Left forelimb (tissue), 1 donor: ENCODE results near the gene CCR4.
"Not testable (repeated sequence)": the region's sequence is repeated elsewhere in the genome, so short reads cannot be mapped to it uniquely, and the experiment has no call there.

Experiments used
- DNase-seq: peaks from one replicate; pipeline ENCODE4 v3.0.0-alpha.2; 2018; ENCODE audit warnings: low spot score

Gene CCR4

GRCh38 chr3:32952369-32953077 is 1.1 kb downstream of the CCR4 start:
- no peak for DNase-seq

GRCh38 chr3:32954506-32954905 is 3.1 kb downstream of the CCR4 start:
- DNase-seq: no peak

GRCh38 chr3:32956750-32957570 is 5.5 kb downstream of the CCR4 start:
- no peak for DNase-seq

- DNase-seq: no peak
Observed at GRCh38 chr3:32958509-32958908, 7.1 kb downstream of the CCR4 start.

- DNase-seq: no peak
Observed at GRCh38 chr3:32959371-32959770, 7.9 kb downstream of the CCR4 start.

GRCh38 chr3:32960404-32961170 is 9.1 kb downstream of the CCR4 start:
- DNase-seq: no peak

- DNase-seq: no peak
Observed at GRCh38 chr3:32961189-32961715, 9.8 kb downstream of the CCR4 start.

GRCh38 chr3:32963871-32964270 is 12.4 kb downstream of the CCR4 start:
- no peak for DNase-seq

- not testable (repeated sequence) for DNase-seq
Observed at GRCh38 chr3:32964781-32965180, 13.3 kb downstream of the CCR4 start.

GRCh38 chr3:32965617-32966213 is 14.3 kb downstream of the CCR4 start:
- not testable (repeated sequence) for DNase-seq

- not testable (repeated sequence) for DNase-seq
Observed at GRCh38 chr3:32966627-32967026, 15.2 kb downstream of the CCR4 start.

- no peak for DNase-seq
Observed at GRCh38 chr3:32968166-32968919, 16.9 kb downstream of the CCR4 start.

- no peak for DNase-seq
Observed at GRCh38 chr3:32968920-32969389, 17.5 kb downstream of the CCR4 start.

GRCh38 chr3:32969656-32970055 is 18.2 kb downstream of the CCR4 start:
- no peak for DNase-seq

GRCh38 chr3:32971291-32971690 is 19.8 kb downstream of the CCR4 start:
- not testable (repeated sequence) for DNase-seq

- DNase-seq: no peak
Observed at GRCh38 chr3:32972482-32973146, 21.2 kb downstream of the CCR4 start.

GRCh38 chr3:32973982-32974381 is 22.5 kb downstream of the CCR4 start:
- DNase-seq: no peak

GRCh38 chr3:32975891-32976595 is 24.6 kb downstream of the CCR4 start:
- DNase-seq: no peak

GRCh38 chr3:32977861-32978260 is 26.4 kb downstream of the CCR4 start:
- no peak for DNase-seq

- no peak for DNase-seq
Observed at GRCh38 chr3:32978331-32978730, 26.9 kb downstream of the CCR4 start.
